Sigmoid colon (tissue), 7 donors: ENCODE data around the gene PRAC1. TPM values are rescaled to one million over a fixed set of nuclear protein-coding genes. Genes with fewer than 3 reads are reported as not detected.

ENCODE experiments used
- DNase-seq: peaks from one replicate; pipeline ENCODE4 v3.0.0-alpha.2; 2019
- H3K27ac ChIP-seq, 4 donors: fragments of 200-600 bp; sonication (generic); one replicate each; pipeline ENCODE4 v1.5.1; 2016 to 2019; ENCODE audit warnings: mild to moderate bottlenecking in 1 of 4
- H3K27me3 ChIP-seq, 3 donors: fragments of 200-600 bp; sonication (generic); one replicate each; pipeline ENCODE4 v1.5.1; 2019; ENCODE audit warnings: mild to moderate bottlenecking in 1 of 3
- H3K36me3 ChIP-seq, 4 donors: fragments of 200-600 bp; sonication (generic); one replicate each; pipeline ENCODE4 v1.5.1; 2016 to 2019
- H3K4me1 ChIP-seq, 4 donors: fragments of 200-600 bp; sonication (generic); one replicate each; pipeline ENCODE4 v1.5.1; 2017 to 2019
- H3K4me3 ChIP-seq, 4 donors: fragments of 200-600 bp; sonication (generic); one replicate each; pipeline ENCODE4 v1.5.1; 2017 to 2019; ENCODE audit warnings: mild to moderate bottlenecking in 2 of 4, moderate library complexity in 1 of 4
- H3K9me3 ChIP-seq, 4 donors: fragments of 200-600 bp in 3 of 4; sonication (generic) in 3 of 4; one replicate each; pipeline versions ENCODE4 v1.5.1 to v1.6.1; 2013 to 2019
- EP300 ChIP-seq, 4 donors: sonication (generic); formaldehyde crosslinking; IDR thresholded peaks; one replicate each; pipeline ENCODE4 v1.6.1; 2017; ENCODE audit warnings: antibody characterized with exemption in 4 of 4
- POLR2A ChIP-seq, 2 donors: fragments of 450-650 bp; IDR thresholded peaks; one replicate each; pipeline ENCODE4 v1.6.1; 2016; ENCODE audit warnings: antibody characterized with exemption in 2 of 2, mild to moderate bottlenecking in 2 of 2, moderate library complexity in 2 of 2
- POLR2AphosphoS5 ChIP-seq, 4 donors: sonication (generic); formaldehyde crosslinking; IDR thresholded peaks; one replicate each; pipeline ENCODE4 v1.6.1; 2017; ENCODE audit warnings: antibody characterized with exemption in 4 of 4
- WGBS, 2 donors: extraction: QIAGEN DNeasy Blood & Tissue Kit; methylation state at CpG; one replicate each; pipeline ENCODE4 v1.1.7; 2013; 5-methylcytosine and 5-hydroxymethylcytosine counted together
- intact Hi-C: fragments of 100-400 bp; cut with DNase I; formaldehyde crosslinking; loops from one replicate; pipeline ENCODE4 v1.15.1; 2023
- polyA plus RNA-seq, 3 donors: library from polyadenylated mRNA; stranded (reverse); fragments of 200-250 nt; gene quantifications; one replicate each; pipeline ENCODE4 v1.2.3, GENCODE V29; 2013
- total RNA-seq, 4 donors: library from RNA; depleted of rRNA; stranded (reverse); fragments of >200 nt; gene quantifications; one replicate each; pipeline ENCODE4 v1.1.0, GENCODE V29; 2016
- TF ChIP-seq, protein P1 (sequence below), 4 experiments: fragments of 450-650 bp in 3 of 4; fragments of 200-600 bp in 1 of 4; IDR thresholded peaks; one replicate each; pipeline ENCODE4 v1.5.1; 2016 to 2019; ENCODE audit warnings: antibody characterized with exemption in 4 of 4, mild to moderate bottlenecking in 3 of 4, moderate library complexity in 2 of 4
- donor health status: healthy with polysubstance abuse.
- donor health status: Bipolar disorder and iron deficiency.
- donor health status: healthy.

The PRAC1 gene
- total and polyA plus RNA-seq, 7 donors = 9.1 to 572 (median 388) TPM; not detected in 2

DNA sequence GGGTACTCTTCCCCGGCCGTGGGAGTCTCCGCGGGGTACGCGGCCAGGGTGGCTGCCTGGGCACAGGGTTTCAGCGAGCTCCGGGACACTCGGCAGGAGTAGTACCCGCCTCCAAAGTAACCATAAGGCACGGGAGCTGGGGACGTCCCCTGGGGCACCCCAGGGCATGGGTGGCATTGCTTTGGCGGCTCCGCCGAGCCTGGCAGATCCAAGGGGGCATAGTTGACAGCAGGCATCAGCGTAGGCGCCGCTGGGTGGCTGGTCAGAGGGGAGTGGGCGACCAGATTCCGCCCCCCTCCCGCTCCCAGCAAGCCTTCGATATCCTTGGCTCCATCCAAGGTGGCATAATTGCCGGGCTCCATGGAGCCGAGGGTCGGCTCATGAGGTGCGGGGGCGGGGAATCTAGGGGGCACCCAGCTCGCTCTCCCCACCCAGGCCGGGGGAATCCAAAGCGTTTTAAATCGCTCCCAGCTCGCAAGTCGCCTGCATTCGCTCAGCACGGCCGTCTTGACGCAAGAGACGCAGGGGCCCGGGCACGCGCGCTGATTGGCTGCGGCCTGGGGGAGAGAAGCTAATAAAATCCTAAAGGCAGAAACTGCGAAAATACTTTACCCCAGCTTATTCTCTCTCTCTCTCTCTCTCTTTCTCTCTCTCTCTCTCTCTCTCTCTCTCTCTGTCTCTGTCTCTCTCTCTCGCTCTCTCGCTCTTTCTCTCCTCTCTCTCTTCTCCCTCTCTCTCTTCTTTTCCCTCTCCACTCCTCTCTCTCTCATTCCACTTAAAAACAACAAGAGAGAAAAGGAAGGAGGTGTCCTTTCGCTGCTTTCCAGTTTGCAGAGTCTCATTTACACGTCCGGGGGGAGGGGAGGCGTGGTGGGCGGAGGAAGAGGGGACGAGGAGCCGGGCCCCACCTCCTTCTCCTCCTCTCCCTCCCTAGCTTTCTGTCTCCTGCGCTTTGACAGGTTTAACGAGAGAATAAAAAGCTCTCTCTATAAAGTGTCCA, 6.2 kb upstream of the PRAC1 start, which contains the start of gene HOXB13:
HOXB13 (minus strand) TSS at position 519 of the 1,000 bp plus-strand sequence; CDS start at position 362, 157 bp downstream.
- peak; percentile 82 for DNase-seq
- TF ChIP-seq, protein P1, sequence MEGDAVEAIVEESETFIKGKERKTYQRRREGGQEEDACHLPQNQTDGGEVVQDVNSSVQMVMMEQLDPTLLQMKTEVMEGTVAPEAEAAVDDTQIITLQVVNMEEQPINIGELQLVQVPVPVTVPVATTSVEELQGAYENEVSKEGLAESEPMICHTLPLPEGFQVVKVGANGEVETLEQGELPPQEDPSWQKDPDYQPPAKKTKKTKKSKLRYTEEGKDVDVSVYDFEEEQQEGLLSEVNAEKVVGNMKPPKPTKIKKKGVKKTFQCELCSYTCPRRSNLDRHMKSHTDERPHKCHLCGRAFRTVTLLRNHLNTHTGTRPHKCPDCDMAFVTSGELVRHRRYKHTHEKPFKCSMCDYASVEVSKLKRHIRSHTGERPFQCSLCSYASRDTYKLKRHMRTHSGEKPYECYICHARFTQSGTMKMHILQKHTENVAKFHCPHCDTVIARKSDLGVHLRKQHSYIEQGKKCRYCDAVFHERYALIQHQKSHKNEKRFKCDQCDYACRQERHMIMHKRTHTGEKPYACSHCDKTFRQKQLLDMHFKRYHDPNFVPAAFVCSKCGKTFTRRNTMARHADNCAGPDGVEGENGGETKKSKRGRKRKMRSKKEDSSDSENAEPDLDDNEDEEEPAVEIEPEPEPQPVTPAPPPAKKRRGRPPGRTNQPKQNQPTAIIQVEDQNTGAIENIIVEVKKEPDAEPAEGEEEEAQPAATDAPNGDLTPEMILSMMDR (IDR thresholded peaks at IDR 0.05) = peak in 1 of 4 experiments; percentile 18
- TF ChIP-seq EP300 (IDR thresholded peaks at IDR 0.05) (no peak), POLR2AphosphoS5 (IDR thresholded peaks at IDR 0.05) (peak in 1 of 4 donors; percentile 10), POLR2A (IDR thresholded peaks at IDR 0.05) (peak in 1 of 2 donors; percentile 46)
- intact Hi-C loops = loop anchor here (5.0 kb wide), 2 partner anchors 106 to 264 kb away; no protein-coding TSS in a partner anchor
- Histone ChIP-seq H3K27me3 (peaks cover 66 to 100% (median 97%) of the 10 kb centered on the region in 3 donors), H3K27ac (peak within 1 kb of the TSS in 2 of 4 donors; percentile 58 to 59), H3K4me1 (peaks cover 0 to 46% (median 43%) of the 10 kb centered on the region in 4 donors), H3K4me3 (peak within 1 kb of the TSS in 3 of 4 donors; percentile 24 to 30 (median 26)), H3K9me3 (no peaks in the 10 kb centered on the region), H3K36me3 (no peaks in the 10 kb centered on the region)
- WGBS, 2 donors = 1 to 5% methylated on average over 55 of the region's 55 CpGs

- peak overlapping the region in 2 of 4 donors; percentile 24 to 30 for H3K4me3 ChIP-seq
- TF ChIP-seq POLR2AphosphoS5 (IDR thresholded peaks at IDR 0.05) (no peak), POLR2A (IDR thresholded peaks at IDR 0.05) (no peak), EP300 (IDR thresholded peaks at IDR 0.05) (no peak)
- TF ChIP-seq, protein P1 (IDR thresholded peaks at IDR 0.05) = no peak
- H3K36me3 ChIP-seq = no peaks in the 10 kb centered on the region
- peaks cover 0 to 47% (median 42%) of the 10 kb centered on the region in 4 donors for H3K4me1 ChIP-seq
- H3K27ac ChIP-seq = peak overlapping the region in 1 of 4 donors; percentile 58
- intact Hi-C loops = loop anchor here (5.0 kb wide), 2 partner anchors 105 to 265 kb away; no protein-coding TSS in a partner anchor
- no peaks in the 10 kb centered on the region for H3K9me3 ChIP-seq
- peaks cover 68 to 100% (median 97%) of the 10 kb centered on the region in 3 donors for H3K27me3 ChIP-seq
- WGBS, 2 donors = 27 to 28% methylated on average over 9 of the region's 9 CpGs
- DNase-seq = peak; percentile 0
These were observed 5.3 kb upstream of the PRAC1 start for GRCh38 chr17:48727415-48728175.

DNA sequence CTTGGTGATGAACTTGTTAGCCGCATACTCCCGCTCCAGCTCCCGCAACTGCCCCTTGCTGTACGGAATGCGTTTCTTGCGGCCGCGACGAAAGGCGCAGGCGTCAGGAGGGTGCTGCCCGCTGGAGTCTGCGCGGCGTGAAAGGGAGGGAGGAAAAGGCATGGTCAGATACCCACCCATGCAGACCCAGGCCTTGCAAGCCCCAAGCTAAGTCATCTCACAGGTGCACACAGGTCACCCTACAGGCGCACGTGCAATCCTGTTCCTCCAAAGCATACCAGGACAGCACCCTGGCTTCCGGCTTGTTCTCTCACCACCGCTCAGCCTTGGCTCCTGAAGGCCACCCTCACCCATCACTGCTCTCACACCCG, 4.6 kb upstream of the PRAC1 start:
- 28 to 66% methylated on average over 20 of the region's 20 CpGs for WGBS, 2 donors
- peaks cover 0 to 48% (median 42%) of the 10 kb centered on the region in 4 donors for H3K4me1 ChIP-seq
- intact Hi-C loops = loop anchor here (5.0 kb wide), 2 partner anchors 105 to 265 kb away; no protein-coding TSS in a partner anchor
- H3K9me3 ChIP-seq = no peaks in the 10 kb centered on the region
- no peaks in the 10 kb centered on the region for H3K36me3 ChIP-seq
- peak; percentile 38 for DNase-seq
- H3K27ac ChIP-seq = no peak overlapping the region
- H3K27me3 ChIP-seq = peaks cover 68 to 100% (median 98%) of the 10 kb centered on the region in 3 donors
- TF ChIP-seq POLR2AphosphoS5 (IDR thresholded peaks at IDR 0.05) (no peak), POLR2A (IDR thresholded peaks at IDR 0.05) (no peak), EP300 (IDR thresholded peaks at IDR 0.05) (no peak)
- TF ChIP-seq, protein P1 (IDR thresholded peaks at IDR 0.05) = no peak
- no peak overlapping the region for H3K4me3 ChIP-seq

GRCh38 chr17:48726114-48726915, 4.0 kb upstream of the PRAC1 start:
- intact Hi-C loops = loop anchor here (5.0 kb wide), 2 partner anchors 104 to 266 kb away; no protein-coding TSS in a partner anchor
- TF ChIP-seq POLR2A (IDR thresholded peaks at IDR 0.05) = no peak
- peaks cover 0 to 48% (median 42%) of the 10 kb centered on the region in 4 donors for H3K4me1 ChIP-seq
- 31 to 77% methylated on average over 20 of the region's 20 CpGs for WGBS, 2 donors
- DNase-seq = peak; percentile 33
- H3K9me3 ChIP-seq = no peaks in the 10 kb centered on the region
- H3K4me3 ChIP-seq = no peak overlapping the region
- peaks cover 71 to 100% (median 98%) of the 10 kb centered on the region in 3 donors for H3K27me3 ChIP-seq
- no peak overlapping the region for H3K27ac ChIP-seq
- no peaks in the 10 kb centered on the region for H3K36me3 ChIP-seq
